OCI-LY7 (cell line): Measurements from ENCODE around the gene KAZN. TPM values are rescaled to one million over a fixed set of nuclear protein-coding genes. Genes with fewer than 3 reads are reported as not detected.

Experiments
- BruUV-seq: library from RNA; stranded (reverse); fragments of 400-500 nt; replicated peaks from 2 replicates; lab custom pipeline; 2021; lab: Mats Ljungman, UMichigan
- CTCF ChIA-PET: fragments of 300-600 bp; sonication (Branson Sonifier 250); formaldehyde crosslinking; loops from one replicate; lab custom pipeline; 2022; ENCODE audit warnings: antibody characterized with exemption; ENCODE audit not compliant: unreplicated experiment; lab: Charles Lee
- POLR2A ChIA-PET: fragments of 300-600 bp; sonication (Branson Sonifier 250); formaldehyde crosslinking; loops from one replicate; lab custom pipeline; 2022; ENCODE audit warnings: antibody characterized with exemption; lab: Charles Lee
- DNase-seq: peaks from one replicate; pipeline ENCODE4 v3.0.0-alpha.2; 2015; ENCODE audit warnings: low spot score
- H2AFZ ChIP-seq: fragments of 200-600 bp; sonication (generic), shearing (Covaris generic); 2 replicates; pipeline ENCODE4 v1.6.1; 2014; ENCODE audit warnings: mild to moderate bottlenecking, antibody characterized with exemption, low read length, moderate library complexity
- H3K27ac ChIP-seq: fragments of 200-600 bp; sonication (generic); 2 replicates; pipeline ENCODE4 v1.5.1; 2014; ENCODE audit warnings: mixed run types, low read depth, mild to moderate bottlenecking, moderate library complexity, low read length, inconsistent platforms; ENCODE audit not compliant: poor library complexity, severe bottlenecking
- H3K36me3 ChIP-seq: fragments of 200-600 bp; sonication (generic); 2 replicates; pipeline ENCODE4 v1.6.1; 2014; ENCODE audit warnings: mild to moderate bottlenecking, antibody characterized with exemption, low read length, moderate library complexity, mixed read lengths; ENCODE audit not compliant: insufficient read depth
- H3K4me1 ChIP-seq: fragments of 200-600 bp; sonication (generic); 2 replicates; pipeline ENCODE4 v1.5.1; 2014; ENCODE audit warnings: mild to moderate bottlenecking, low read length; ENCODE audit not compliant: insufficient read depth, poor library complexity, severe bottlenecking
- H3K4me2 ChIP-seq: fragments of 200-600 bp; sonication (generic); 2 replicates; pipeline ENCODE4 v1.6.1; 2014; ENCODE audit warnings: mild to moderate bottlenecking, low read length
- H3K4me3 ChIP-seq: fragments of 200-600 bp; sonication (generic); 2 replicates; pipeline ENCODE4 v1.5.1; 2014; ENCODE audit warnings: mild to moderate bottlenecking, low read depth, low read length; ENCODE audit not compliant: poor library complexity, severe bottlenecking
- H3K79me2 ChIP-seq: fragments of 200-600 bp; sonication (generic); 2 replicates; pipeline ENCODE4 v1.6.1; 2016; ENCODE audit warnings: low read depth, mild to moderate bottlenecking, low read length, moderate library complexity, mixed read lengths; ENCODE audit not compliant: insufficient read depth
- H3K9me2 ChIP-seq: fragments of 200-600 bp; sonication (generic); 2 replicates; pipeline ENCODE4 v1.6.1; 2016; ENCODE audit warnings: mild to moderate bottlenecking, low read length, mixed read lengths; ENCODE audit not compliant: insufficient read depth
- H3K9me3 ChIP-seq: fragments of 200-600 bp; sonication (generic); 2 replicates; pipeline ENCODE4 v1.6.1; 2014; ENCODE audit warnings: mild to moderate bottlenecking, mixed run types, low read length, mixed read lengths
- H4K20me1 ChIP-seq: fragments of 200-600 bp; sonication (generic); 2 replicates; pipeline ENCODE4 v1.6.1; 2014; ENCODE audit warnings: mild to moderate bottlenecking, antibody characterized with exemption, low read length, moderate library complexity, mixed read lengths; ENCODE audit not compliant: insufficient read depth
- CTCF ChIP-seq: fragments of 200-600 bp; sonication (generic); conservative IDR thresholded peaks from 2 replicates; pipeline ENCODE4 v1.5.1; 2014; ENCODE audit warnings: mild to moderate bottlenecking, antibody characterized with exemption, low read length, moderate library complexity, mixed read lengths
- EZH2phosphoT487 ChIP-seq: fragments of 200-600 bp; sonication (generic); IDR thresholded peaks from 2 replicates; pipeline ENCODE4 v1.6.1; 2018; ENCODE audit warnings: low read depth, borderline replicate concordance, mild to moderate bottlenecking, mixed run types, antibody characterized with exemption, low read length, moderate library complexity, mixed read lengths
- intact Hi-C: fragments of 100-400 bp; cut with micrococcal nuclease; formaldehyde crosslinking; loops from one replicate; pipeline ENCODE4 v1.10.0; 2022; ENCODE audit not compliant: unreplicated experiment
- total RNA-seq, 2 experiments: library from RNA; depleted of rRNA in 1 of 2; stranded (reverse); fragments of >200 nt in 1 of 2; shearing (Covaris generic) in 1 of 2; gene quantifications; 2 replicates each; pipeline ENCODE4 v1.2.3, GENCODE V29; 2014 to 2022

The KAZN gene
- total RNA-seq, 2 experiments from 2014 or later, result 0.40 to 2.4 TPM

DNA sequence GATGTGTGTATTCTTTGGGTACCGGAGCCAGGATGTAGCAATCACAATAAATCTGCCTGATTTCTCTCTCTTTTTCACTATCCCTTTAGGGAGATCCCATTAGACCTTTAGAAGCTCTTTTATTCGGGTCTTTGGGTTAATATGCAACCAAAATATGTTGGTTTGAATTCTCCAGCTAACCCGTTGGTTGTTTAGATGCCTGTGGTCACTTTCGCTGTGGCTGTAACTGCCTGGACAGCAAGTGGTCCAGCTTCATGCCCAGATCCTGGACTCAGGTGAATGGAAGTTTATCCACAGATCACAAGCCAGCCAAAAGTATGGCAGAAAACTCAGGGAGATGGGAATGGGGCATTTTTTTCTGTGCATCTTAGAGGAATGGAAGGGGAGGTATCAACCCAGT, 12.3 kb downstream of the KAZN start:
- peaks cover 11% of the 10 kb centered on the region for H3K4me1 ChIP-seq
- CTCF ChIA-PET, result no interaction called here
- no peaks in the 10 kb centered on the region for H3K9me2 ChIP-seq
- no peaks in the 10 kb centered on the region for H3K79me2 ChIP-seq
- H3K36me3 ChIP-seq, result no peaks in the 10 kb centered on the region
- no peak overlapping the region for H3K27ac ChIP-seq
- H3K4me3 ChIP-seq, result no peak overlapping the region
- no TSS peak for BruUV-seq
- no peak for TF ChIP-seq EZH2phosphoT487
- no peak for TF ChIP-seq CTCF
- no peak overlapping the region for H3K4me2 ChIP-seq
- H4K20me1 ChIP-seq, result no peaks in the 10 kb centered on the region
- POLR2A ChIA-PET, result no interaction called here
- no peak overlapping the region for H2AFZ ChIP-seq
- H3K9me3 ChIP-seq, result no peaks in the 10 kb centered on the region
- DNase-seq, result no peak
- intact Hi-C loops, result no loop called here

GRCh38 chr1:14611792-14612191, 13.3 kb downstream of the KAZN start:
- Histone ChIP-seq H3K4me2 (no peak overlapping the region), H3K4me1 (peaks cover 11% of the 10 kb centered on the region), H3K36me3 (no peaks in the 10 kb centered on the region), H2AFZ (no peak overlapping the region), H3K9me3 (no peaks in the 10 kb centered on the region), H3K79me2 (no peaks in the 10 kb centered on the region), H3K9me2 (no peaks in the 10 kb centered on the region), H3K27ac (no peak overlapping the region), H3K4me3 (no peak overlapping the region), H4K20me1 (no peaks in the 10 kb centered on the region)
- intact Hi-C loops, result no loop called here
- TF ChIP-seq CTCF (no peak), EZH2phosphoT487 (no peak)
- no peak for DNase-seq
- ChIA-PET CTCF (interaction anchor here (0.5 kb wide), 1 partner anchor 42 kb away, joined by 3 read pairs; no protein-coding TSS in a partner anchor), POLR2A (interaction anchor here (0.7 kb wide), 1 partner anchor 37 kb away, joined by 6 read pairs; no protein-coding TSS in a partner anchor)
- BruUV-seq, result no TSS peak

DNA sequence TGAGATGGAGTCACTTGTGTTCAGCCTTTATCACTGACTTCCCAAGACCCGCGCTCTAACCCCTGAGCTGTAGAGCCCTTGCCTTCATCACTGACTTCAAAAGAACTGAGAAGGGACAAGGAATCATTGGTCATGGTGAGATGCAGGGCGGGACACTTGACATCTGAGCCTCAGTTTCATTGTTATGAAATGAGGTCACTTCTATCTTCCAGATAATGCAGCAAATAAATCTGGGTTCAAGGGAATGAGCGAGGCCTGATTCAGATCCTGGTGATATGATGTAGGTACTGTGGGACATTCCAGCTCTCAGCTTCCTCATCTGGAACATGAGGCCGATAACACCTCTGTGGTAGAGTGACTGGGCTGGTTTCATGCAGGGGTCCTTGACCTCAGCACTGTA, 13.8 kb downstream of the KAZN start:
- H3K4me2 ChIP-seq, result no peak overlapping the region
- ChIA-PET CTCF (interaction anchor here (0.5 kb wide), 1 partner anchor 42 kb away, joined by 3 read pairs; no protein-coding TSS in a partner anchor), POLR2A (no interaction called here)
- H3K9me2 ChIP-seq, result no peaks in the 10 kb centered on the region
- no peaks in the 10 kb centered on the region for H3K36me3 ChIP-seq
- no peak for TF ChIP-seq EZH2phosphoT487
- no peak for TF ChIP-seq CTCF
- intact Hi-C loops, result no loop called here
- BruUV-seq, result no TSS peak
- no peak for DNase-seq
- no peak overlapping the region for H3K4me3 ChIP-seq
- no peaks in the 10 kb centered on the region for H3K79me2 ChIP-seq
- peaks cover 11% of the 10 kb centered on the region for H3K4me1 ChIP-seq
- H4K20me1 ChIP-seq, result no peaks in the 10 kb centered on the region
- no peak overlapping the region for H3K27ac ChIP-seq
- H3K9me3 ChIP-seq, result no peaks in the 10 kb centered on the region
- no peak overlapping the region for H2AFZ ChIP-seq
